Smooth muscle cell (in vitro differentiated cells): ENCODE results near the gene NEURL4. TPM values are rescaled to one million over a fixed set of nuclear protein-coding genes. Genes with fewer than 3 reads are reported as not detected.

Source experiments
- DNase-seq: peaks from one replicate; lab custom pipeline; 2025; ENCODE audit not compliant: unreplicated experiment; lab: John Stamatoyannopoulos, UW
- H2AFZ ChIP-seq: fragments of 200-600 bp; sonication (generic); 2 replicates; pipeline ENCODE4 v1.6.0; 2016; ENCODE audit warnings: antibody characterized with exemption, low read depth, mild to moderate bottlenecking
- H3F3A ChIP-seq: fragments of 200-600 bp; sonication (generic); 2 replicates; pipeline ENCODE4 v1.6.0; 2017; ENCODE audit warnings: antibody characterized with exemption, low read depth
- H3K27ac ChIP-seq: fragments of 200-600 bp; sonication (generic); 2 replicates; pipeline ENCODE4 v1.5.1; 2016; ENCODE audit warnings: low read depth, mild to moderate bottlenecking
- H3K27me3 ChIP-seq: fragments of 200-600 bp; sonication (generic); 2 replicates; pipeline ENCODE4 v1.6.1; 2016; ENCODE audit warnings: low read depth, mild to moderate bottlenecking
- H3K36me3 ChIP-seq: fragments of 200-600 bp; sonication (generic); 2 replicates; pipeline ENCODE4 v1.5.1; 2016; ENCODE audit warnings: low read depth
- H3K4me1 ChIP-seq: fragments of 200-600 bp; sonication (generic); 2 replicates; pipeline ENCODE4 v1.5.1; 2016; ENCODE audit warnings: low read depth
- H3K4me2 ChIP-seq: fragments of 200-600 bp; sonication (generic); 2 replicates; pipeline ENCODE4 v1.6.0; 2016; ENCODE audit warnings: mild to moderate bottlenecking
- H3K4me3 ChIP-seq: fragments of 200-600 bp; sonication (generic); 2 replicates; pipeline ENCODE4 v1.5.1; 2016; ENCODE audit warnings: mild to moderate bottlenecking
- H3K79me2 ChIP-seq: fragments of 200-600 bp; sonication (generic); 2 replicates; pipeline ENCODE4 v1.6.0; 2016; ENCODE audit warnings: low read depth, mild to moderate bottlenecking
- H3K9ac ChIP-seq: fragments of 200-600 bp; sonication (generic); 2 replicates; pipeline ENCODE4 v1.6.0; 2016; ENCODE audit warnings: low read depth
- H3K9me3 ChIP-seq: fragments of 200-600 bp; sonication (generic); replicated peaks from 2 replicates; pipeline ENCODE4 v1.5.1; 2016; ENCODE audit warnings: low read depth
- H4K20me1 ChIP-seq: fragments of 200-600 bp; sonication (generic); 2 replicates; pipeline ENCODE4 v1.6.0; 2016; ENCODE audit warnings: low read depth
- CTCF ChIP-seq: fragments of 200-600 bp; sonication (generic); IDR thresholded peaks from 2 replicates; pipeline ENCODE4 v1.5.1; 2017; ENCODE audit warnings: borderline replicate concordance, mild to moderate bottlenecking, antibody characterized with exemption; ENCODE audit not compliant: insufficient read depth, poor library complexity, severe bottlenecking
- WGBS: methylation state at CpG from one replicate; pipeline ENCODE4 v1.1.7; 2016; ENCODE audit warnings: low lambda C conversion rate; 5-methylcytosine and 5-hydroxymethylcytosine counted together
- polyA plus RNA-seq: library from polyadenylated mRNA; unstranded; fragments of >200 nt; fragmentation: Nextera tagmentation; extraction: Ambion mirVana; gene quantifications from 2 replicates; pipeline ENCODE4 v1.2.1, GENCODE V29; 2016
- total RNA-seq: library from RNA; depleted of rRNA; stranded (reverse); fragments of >200 nt; gene quantifications from 2 replicates; pipeline ENCODE4 v1.2.3, GENCODE V29; 2014

Gene NEURL4
- total and polyA plus RNA-seq, 2 experiments from 2014 or later: 5.1 to 8.6 TPM

- DNase-seq: no peak
- no peaks in the 10 kb centered on the region for H3K79me2 ChIP-seq
- H2AFZ ChIP-seq: no peak overlapping the region
- no peak overlapping the region for H3K9ac ChIP-seq
- no peak overlapping the region for H3K4me2 ChIP-seq
- no peaks in the 10 kb centered on the region for H3K36me3 ChIP-seq
- H3K4me3 ChIP-seq: no peak overlapping the region
- H4K20me1 ChIP-seq: no peaks in the 10 kb centered on the region
- no peaks in the 10 kb centered on the region for H3K27me3 ChIP-seq
- no peaks in the 10 kb centered on the region for H3K4me1 ChIP-seq
- H3K27ac ChIP-seq: no peak overlapping the region
- WGBS: 98% methylated on average over 22 of the region's 22 CpGs
- no peak for TF ChIP-seq CTCF
- no peaks in the 10 kb centered on the region for H3F3A ChIP-seq
- no peaks in the 10 kb centered on the region for H3K9me3 ChIP-seq
Observed at GRCh38 chr17:7322520-7323194, 6.5 kb downstream of the NEURL4 start.

GRCh38 chr17:7321466-7321865 lies 7.7 kb downstream of the NEURL4 start:
- H2AFZ ChIP-seq: no peak overlapping the region
- no peaks in the 10 kb centered on the region for H3K79me2 ChIP-seq
- H3K4me3 ChIP-seq: no peak overlapping the region
- no peak overlapping the region for H3K27ac ChIP-seq
- H3K4me1 ChIP-seq: no peaks in the 10 kb centered on the region
- peaks cover 2% of the 10 kb centered on the region for H3F3A ChIP-seq
- no peaks in the 10 kb centered on the region for H3K27me3 ChIP-seq
- H4K20me1 ChIP-seq: no peaks in the 10 kb centered on the region
- no peak overlapping the region for H3K4me2 ChIP-seq
- no peaks in the 10 kb centered on the region for H3K9me3 ChIP-seq
- WGBS: 97% methylated on average over 15 of the region's 15 CpGs
- H3K9ac ChIP-seq: no peak overlapping the region
- TF ChIP-seq CTCF: no peak
- DNase-seq: no peak
- H3K36me3 ChIP-seq: no peaks in the 10 kb centered on the region

GRCh38 chr17:7318121-7318860 lies 10.8 kb downstream of the NEURL4 start:
- no peak overlapping the region for H3K4me2 ChIP-seq
- DNase-seq: no peak
- WGBS: 95% methylated on average over 13 of the region's 13 CpGs
- H3K27ac ChIP-seq: no peak overlapping the region
- H3K4me1 ChIP-seq: peaks cover 6% of the 10 kb centered on the region
- no peak overlapping the region for H3K4me3 ChIP-seq
- H3F3A ChIP-seq: peaks cover 18% of the 10 kb centered on the region
- H4K20me1 ChIP-seq: peaks cover 16% of the 10 kb centered on the region
- peaks cover 10% of the 10 kb centered on the region for H3K79me2 ChIP-seq
- no peak overlapping the region for H2AFZ ChIP-seq
- no peak overlapping the region for H3K9ac ChIP-seq
- H3K36me3 ChIP-seq: no peaks in the 10 kb centered on the region
- no peak for TF ChIP-seq CTCF
- no peaks in the 10 kb centered on the region for H3K27me3 ChIP-seq
- no peaks in the 10 kb centered on the region for H3K9me3 ChIP-seq
